GM18520 (cell line): ENCODE data around the gene MIEF1.

Experiments
- ATAC-seq: cut with Tn5 transposase; IDR thresholded peaks from one replicate; pipeline ENCODE4 v1.9.1; 2021; ENCODE audit not compliant: unreplicated experiment

Gene MIEF1

DNA sequence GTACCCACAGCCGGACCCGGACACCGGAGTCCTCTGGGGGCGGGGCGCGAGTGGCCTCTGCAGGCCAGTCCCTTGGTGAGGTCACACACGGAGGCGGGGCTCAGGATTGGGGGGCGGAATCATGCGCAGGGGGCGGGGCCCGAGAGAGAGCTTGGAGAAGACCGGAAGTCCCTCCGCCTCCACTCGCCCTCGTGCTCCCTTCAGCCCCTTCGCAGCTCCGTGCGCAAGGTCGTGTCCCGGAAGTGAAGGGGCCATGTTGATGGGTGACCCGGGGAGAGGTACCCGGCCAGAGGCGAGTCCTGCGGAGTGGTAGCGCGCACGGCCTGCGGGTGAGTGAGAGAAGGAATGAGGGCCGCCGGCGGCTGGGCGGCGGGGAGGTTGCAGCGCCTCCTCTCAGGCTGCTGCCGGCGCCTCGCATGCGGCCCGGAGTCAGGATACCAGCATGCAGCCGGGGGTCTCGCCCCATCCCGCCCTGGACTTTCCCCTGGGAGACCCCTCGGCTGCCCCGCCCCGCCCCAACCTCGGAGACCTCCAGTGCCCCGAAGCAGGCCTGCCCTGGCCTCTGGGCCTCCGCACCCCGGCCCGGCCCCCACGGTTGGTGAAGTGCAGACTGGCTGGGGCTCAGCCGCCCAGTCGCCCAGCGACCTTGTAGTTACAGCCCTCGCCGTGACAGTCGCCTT lies at the start of gene MIEF1:
Gene MIEF1 (plus strand): TSS at position 182 of the 680 bp plus-strand sequence. CDS start 9,005 bp downstream, outside the sequence.
- peak; percentile 69 for ATAC-seq

DNA sequence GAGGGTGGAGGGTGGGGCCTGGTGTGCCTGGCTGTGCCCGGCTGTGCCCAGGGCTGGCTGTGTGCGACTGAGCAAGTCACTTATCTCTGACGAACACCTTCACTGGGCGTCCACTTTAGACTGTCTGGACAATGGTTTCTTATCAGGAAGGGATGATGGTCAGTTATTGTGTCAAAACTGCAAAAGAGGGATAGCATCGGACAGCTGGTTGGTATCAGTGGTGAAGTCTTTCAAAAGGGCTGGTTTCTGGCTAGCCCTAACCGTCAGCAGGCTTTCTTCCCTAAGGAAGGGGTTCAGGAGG lies 49.4 kb upstream of the MIEF1 start:
- no peak for ATAC-seq

DNA sequence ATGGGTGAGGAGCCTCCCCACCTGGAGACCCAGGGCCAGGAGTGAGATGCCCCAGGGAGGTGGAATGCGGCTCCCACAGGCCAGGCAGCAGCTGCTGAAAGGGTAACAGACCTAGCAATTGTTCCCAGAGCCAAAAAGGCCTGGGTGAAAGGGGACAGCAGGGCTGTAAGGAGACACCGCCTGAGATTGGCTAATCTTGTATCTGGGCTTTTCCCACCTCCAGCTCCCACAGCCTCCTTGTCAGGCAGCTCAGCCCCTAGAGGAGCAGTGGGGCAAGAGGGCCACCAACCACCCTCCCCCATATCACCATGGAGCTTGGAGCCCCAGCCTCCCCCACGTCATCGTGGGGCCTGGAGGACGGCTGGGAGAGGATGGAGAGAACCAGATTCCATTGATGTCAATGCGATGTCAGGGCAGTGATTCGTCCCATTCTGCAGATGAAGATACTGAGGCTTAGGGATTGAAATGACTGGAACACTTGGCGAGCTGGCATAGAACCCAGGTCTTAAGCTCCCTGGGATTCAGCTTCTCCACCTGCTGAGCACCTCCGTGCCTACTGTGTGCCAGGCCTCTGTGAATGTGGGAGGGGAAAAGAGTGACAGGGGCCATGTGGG lies 48.2 kb upstream of the MIEF1 start:
- no peak for ATAC-seq

DNA sequence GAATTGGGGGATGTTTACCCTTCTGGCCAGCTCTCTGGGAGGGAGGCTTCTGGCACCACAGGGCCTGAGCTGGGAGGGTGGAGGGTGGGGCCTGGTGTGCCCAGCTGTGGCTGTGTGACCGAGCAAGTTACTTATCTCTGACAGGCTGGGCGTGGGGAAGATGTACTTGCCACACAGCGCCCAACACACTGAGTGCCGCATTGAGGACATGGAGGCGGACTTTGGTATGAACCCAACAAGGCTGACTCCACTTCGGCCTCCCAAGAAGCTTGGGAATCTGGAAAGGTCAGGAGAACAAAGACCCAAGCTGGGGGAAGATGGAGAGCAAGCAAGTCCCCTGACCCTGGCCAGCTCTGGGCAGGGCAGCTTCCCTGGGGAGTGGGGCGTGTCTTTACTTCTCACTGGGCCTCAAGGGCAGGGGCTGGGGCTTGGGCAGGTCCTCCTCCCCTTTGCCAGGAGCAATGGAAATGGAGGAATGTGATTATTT lies 47.7 kb upstream of the MIEF1 start:
- no peak for ATAC-seq

DNA sequence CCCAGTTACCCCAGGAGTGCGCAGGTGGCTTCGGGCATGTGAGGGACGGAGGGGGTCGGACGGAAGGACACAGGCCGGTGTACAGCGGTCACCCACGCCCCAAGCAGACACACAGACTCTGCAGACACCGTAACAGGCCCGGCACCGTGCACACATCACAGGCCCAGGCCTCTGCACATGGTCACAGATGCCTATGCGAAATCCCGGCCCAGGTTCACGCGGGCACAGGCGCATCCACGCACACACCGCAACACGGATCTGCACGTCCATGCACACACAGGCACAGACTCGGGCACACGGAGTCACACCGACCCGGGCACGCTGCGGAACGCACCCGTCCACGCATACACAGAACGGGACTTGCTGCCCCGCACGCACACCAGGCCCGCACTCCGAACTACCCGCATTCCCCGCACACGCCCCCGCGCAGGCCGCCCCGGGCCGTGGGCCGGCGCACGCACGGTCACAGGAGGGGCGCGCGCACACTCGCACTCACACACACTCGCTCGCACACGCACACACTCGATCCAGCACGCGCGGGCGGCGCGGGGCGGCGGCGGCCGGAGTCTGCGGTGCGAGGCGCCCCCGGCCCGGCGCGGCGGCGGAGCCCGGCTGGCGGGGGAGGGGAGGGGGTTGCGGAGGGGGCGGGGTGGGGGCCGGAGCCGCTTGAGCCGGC lies 45.4 kb upstream of the MIEF1 start, which contains the start of gene MGAT3:
Gene MGAT3 (plus strand): TSS at position 491 of the 676 bp plus-strand sequence. CDS start 30,336 bp downstream, outside the sequence.
- no peak for ATAC-seq

DNA sequence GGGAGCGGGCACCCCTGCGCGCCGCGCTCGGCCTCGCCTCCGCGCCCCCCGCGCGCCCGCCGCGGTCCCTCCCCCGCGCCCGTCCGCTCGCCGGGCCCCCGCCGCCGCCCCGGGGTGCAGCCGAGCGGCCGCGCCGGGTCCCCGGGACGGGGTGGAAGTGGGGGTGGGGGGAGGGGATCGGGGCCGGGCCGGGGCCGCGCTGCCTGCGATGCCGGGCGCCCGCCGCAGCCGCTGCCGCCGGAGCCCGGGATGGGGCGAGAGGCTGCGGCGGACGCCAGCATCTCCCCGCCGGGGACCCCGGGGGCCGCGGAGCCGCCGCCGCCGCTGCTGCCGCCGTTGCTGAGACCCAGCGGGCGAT lies 44.9 kb upstream of the MIEF1 start:
- ATAC-seq, result no peak

DNA sequence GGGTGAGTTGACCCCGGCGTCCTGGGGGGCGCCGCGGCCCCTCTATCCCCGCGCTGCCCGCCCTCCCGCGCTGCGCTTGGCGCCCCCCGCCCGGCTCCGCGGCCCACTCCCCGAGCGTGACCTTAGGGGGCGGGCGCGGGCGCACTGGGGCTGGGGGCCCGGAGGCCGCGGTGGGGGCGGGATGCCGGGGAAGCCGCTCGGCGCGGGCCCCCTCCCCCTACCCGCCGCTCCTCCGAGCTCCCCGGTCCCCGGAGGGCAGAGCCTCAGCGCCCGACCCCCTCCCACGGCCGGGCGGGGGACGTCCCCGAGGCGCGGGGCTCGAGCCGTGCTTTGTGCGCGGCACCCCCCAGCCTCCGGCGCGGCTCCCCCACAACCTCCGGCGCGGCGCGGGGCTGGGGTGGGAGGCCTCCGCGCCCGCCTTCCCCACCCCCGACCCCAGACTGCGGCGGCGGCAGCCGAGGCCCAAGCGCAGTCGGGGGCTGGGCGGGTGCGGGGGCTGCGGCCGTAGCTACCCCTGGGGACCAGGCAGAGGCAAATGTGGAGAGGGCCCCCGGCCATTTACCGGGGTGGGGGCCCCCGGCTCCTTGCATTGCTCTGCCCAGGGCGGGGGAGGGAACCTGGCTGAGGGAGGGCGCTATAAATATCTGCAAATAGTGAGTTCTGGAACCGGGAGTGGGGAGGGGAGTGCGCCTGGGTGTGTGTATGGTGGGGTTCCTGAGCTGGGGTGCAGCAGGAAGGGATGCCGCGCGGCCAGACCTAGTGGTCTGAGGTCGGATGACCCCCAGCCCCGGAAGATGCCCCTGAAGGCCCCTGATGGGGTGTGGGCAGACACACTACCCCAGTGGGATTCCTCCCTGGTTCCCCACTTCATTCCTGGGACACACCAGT lies 44.3 kb upstream of the MIEF1 start:
- ATAC-seq, result no peak

DNA sequence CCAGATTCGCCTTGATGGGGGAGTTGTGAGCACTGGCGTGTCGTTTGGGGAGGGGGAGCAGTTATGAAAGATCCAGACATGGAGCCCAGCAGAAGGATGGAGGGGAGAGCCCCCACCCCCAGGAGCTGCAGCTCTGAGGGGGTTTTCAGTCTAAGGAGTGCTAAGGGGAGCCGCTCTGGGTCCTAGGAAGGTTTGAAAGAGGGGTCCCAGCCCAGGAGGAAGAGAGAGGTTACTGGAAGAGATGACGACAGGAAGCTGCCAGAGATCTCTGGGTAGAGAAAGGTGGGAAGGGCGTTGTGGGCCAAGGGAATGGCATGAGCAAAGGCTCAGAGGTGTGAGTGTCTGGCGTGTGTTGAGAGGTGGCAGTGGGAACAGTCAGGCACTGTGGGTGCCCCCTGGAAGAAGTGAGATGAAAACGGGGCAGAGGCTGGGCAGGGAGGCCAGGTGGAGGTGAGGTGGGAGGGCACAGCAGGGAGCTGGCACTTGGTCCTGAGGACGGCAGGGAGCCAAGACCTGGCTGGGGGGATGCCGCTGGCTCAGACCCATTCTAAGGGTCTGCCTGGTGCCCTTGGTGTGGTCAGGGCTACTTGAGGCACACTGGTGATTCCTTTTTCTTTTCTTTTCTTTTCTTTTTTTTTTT lies 43.5 kb upstream of the MIEF1 start:
- ATAC-seq, result no peak

DNA sequence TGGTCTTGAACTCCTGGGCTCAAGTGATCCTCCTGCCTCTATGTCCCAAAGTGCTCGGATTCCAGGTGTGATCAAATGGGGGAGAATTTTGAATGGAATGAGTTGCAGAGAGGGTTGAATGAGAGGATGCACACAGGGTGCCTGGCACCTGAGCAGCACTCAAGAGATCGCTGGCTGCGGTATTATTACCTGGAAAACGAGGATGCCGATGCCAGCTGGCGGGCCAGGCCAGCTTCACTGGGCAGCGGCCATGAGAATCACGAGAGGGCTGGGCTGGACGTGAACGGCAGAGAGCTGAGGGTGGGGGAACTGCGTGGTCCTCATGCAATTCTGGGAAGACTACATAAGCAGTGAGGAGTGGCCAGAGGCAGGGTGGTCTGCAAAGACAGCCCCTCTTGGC lies 42.4 kb upstream of the MIEF1 start:
- no peak for ATAC-seq

DNA sequence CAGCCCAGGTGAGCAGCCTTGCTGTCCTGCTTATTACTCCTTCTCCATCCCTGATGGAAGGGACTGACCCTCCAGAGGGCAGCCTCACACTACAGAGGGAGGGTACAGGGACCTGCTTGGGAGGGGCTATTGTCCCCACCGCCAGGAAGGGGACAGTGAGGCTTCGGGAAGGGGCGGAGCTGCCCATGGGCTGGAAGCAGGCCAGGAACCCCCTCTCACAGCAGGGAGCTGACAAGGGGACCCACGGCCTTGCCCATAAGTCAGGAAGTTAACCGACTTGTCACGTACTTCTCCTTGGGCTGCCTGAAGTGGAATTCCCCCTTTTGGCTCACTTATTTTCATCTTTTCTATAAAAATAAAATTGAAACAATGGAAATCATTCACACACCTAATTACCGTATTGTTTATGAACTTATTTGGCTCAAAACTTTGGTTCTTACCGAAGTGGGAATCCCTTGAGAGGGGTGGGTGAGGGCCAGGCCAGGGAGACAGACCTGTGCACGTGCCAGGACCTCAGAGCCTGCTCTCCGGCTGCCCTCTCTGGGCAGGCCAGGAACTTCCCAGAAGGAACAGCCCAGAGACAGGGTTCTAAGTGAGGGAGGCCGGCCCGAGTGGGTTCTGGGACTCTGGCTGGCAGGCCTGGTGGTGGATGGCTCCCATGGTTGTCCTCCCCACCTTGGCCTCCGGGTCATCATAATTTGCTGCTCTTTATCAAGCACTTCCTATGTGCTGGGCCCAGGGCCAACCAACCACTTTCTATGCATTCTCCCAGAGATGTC lies 39.5 kb upstream of the MIEF1 start:
- no peak for ATAC-seq

DNA sequence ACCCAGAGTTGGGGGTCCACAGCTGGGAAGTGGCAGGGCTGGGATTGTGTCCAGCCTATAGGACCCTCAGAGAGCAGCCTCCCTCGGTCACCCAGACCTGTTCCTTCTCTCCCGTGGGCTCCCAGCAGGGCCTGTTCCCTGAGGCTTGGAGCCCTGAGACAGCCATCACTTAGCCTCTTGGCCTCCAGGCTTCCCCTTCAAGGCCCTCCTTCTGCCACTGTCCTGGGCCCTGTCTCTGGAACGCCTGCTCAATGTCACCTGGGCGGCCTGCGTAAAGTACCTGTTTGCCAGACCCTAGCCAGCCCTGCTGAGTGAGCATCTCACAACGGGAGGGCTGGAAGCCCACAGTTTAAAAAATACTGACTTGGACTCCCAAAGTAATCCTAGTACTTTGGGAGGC lies 38.8 kb upstream of the MIEF1 start:
- no peak for ATAC-seq

DNA sequence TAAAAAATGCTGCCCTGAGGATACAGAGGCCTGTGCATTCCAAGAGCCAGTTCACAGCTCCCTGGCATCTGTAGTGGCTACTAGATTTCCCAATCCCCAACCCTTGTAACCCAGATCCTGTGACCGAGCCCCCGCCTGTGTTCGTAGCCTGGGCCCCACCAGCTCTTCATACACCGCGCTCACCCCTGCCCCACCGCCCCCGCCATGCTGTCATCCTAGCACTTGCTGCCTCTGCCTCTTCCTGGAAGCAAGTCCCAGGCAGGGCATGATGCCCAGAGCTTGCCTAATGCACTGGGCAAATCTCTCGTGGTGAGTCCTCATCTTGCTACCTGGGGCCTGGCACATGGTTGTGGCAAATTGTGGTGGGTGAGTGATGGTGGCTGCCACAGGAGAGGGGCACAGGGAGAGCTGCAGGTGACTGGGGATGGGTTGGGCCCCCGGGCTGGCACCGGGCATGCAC lies 38.1 kb upstream of the MIEF1 start:
- no peak for ATAC-seq

DNA sequence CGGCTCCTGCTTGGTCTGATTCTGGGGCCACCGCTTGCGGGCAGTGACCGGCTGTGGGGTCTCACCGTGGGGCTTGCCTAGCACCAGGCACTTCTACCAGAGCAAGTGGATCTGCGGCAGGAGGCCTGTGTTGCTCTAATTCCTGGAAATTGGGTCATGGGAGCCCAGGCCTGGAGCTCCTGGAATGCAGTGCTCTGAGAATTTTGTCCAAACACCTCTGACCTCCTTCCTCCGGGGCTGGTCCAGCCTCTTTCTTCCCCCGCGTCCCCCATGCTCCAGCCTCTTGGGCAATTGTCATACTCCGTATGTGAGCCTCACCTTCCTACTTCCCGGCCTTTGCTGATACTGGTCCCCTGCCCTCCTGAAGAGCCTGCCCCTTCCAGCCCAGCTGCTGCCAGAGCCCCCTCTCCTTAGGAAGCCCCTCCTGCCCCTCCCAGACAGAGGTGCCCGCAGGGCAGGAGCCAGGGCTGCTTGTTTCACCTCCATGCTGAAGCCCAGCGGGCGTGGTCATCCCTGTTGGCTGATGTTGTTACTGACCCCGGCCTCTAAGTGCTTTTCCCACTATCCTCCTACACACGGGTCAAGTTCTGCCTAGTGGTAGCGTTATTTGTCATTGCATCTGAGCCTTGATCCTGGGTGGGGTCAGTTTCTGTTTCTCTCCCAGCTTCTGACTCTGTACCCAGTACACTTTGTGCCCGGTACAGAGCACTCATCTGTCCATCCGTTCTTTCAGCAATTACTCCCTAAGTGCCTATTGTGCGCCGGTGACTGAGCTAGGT lies 35.7 kb upstream of the MIEF1 start:
- no peak for ATAC-seq

DNA sequence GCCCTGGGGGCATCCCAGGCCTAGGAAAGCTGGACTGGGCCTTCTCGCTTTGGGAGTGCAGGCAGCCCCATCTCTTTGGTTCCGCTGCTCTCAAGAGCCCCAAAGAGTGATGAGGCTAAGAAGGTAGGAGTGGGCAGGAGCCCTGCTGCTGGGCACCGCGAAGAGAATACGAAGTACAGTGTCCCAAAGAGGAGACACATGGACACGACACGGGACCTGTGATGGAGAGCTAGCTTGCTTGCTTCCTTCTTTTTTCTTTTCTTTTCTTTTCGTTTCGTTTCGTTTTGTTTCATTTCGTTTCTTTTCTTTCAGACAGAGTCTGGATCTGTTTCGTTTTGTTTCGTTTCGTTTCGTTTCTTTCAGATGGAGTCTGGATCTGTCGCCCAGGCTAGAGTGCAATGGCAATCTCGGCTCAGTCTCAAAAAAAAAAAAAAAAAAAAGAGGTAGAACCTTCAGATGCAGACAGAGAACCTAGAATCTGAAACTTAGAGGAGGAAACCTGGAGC lies 34.6 kb upstream of the MIEF1 start:
- no peak for ATAC-seq

DNA sequence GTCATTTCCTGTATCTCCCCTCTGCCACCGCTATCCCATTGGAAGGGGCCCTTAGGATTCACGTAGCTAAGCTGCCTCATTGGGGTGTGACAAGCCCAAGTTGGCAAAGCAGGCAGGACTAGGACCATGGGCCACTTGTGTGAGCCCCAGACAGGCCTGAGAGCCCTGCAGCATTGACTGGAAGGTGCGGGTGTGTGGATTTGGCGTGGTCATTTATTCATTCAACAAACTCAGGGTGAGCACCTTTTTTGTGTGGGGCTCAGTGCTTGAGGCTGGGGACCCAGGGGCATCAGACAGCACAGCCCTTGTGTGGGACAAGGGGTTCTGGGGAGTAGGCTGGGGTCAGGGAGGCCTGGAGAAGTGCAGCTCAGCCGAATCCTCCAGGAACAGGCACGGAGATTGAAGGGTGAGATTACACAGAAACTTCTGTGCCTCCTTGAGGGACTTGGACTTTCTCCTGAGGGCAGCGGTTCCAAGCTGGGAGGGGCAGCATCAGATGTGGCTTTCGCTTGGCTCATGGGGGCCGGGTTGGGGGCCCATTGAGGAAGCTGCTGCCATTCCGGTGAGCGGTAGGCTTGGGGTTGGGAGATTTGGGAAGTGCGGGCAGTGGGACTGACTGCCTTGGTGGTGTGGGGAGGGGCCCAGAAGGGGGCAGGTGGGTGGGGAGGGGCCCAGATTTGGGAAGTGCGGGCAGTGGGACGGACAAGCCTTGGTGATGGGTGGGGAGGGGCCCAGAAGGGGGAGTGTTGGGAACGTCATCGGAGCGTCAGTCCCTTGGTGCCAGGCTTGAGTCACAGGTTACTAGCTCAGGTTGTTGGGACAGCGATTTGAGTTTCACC lies 33.4 kb upstream of the MIEF1 start:
- no peak for ATAC-seq

DNA sequence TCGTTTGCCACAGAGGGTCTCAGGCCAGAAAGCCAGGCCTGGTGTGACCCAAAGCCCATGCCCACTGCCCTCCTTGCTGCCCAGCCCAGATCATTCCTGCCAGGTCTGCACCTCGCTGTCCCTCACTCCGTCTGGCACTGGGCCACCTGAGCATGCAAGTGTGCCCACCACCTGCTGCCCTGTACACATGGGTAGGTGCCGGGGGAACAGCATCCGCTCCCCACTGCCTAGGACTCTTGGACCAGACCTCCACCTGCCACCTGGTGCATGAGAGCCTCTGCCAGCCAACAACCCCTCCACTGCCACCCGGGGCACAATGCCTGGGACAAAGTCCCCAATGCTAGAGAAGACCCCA lies 32.8 kb upstream of the MIEF1 start:
- no peak for ATAC-seq

DNA sequence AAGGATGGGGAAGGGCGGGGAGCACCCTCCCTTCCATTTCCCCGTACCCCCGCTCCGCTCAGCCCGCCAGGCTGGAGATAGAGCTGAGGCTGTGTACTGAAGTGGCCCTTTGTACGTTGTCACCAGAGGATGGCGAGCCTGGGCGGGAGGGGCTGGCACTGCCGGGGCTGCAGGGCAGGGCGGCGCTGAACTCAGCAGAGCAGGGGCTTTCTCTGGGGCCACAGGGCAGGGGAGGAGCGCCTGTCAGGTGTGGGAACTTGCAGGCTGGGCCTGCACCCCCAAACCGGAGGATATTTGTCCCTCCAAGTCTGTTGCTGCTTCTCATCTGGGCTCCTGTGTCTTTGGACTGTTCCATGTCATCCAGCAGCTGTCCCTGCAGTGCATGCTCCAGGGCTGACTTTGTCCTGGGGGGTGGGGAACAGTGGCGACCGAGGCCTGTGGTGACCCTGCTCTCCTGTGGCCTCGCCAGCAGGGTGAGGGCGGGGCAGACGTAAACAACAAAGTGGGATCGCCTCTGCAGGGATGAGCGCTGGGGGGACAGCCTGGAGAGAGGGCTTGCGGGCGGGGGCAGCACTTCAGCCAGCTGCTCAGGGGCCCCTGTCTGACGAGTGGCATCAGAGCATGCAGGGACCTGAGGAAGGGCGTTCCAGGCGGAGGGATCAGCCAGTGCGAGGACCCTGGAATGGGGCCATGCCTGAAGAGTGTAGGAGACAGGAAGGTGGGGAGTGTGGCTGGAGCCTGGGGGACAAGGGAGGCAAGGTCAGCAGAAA lies 32.2 kb upstream of the MIEF1 start:
- ATAC-seq, result no peak
